GM12878 (cell line): Measurements from ENCODE around the gene LIMA1.

ENCODE experiments used
- ATF3 ChIP-seq: IDR thresholded peaks from 2 replicates; pipeline ENCODE4 v1.6.1; 2011; ENCODE audit warnings: low read depth, mild to moderate bottlenecking, low read length, moderate library complexity, borderline replicate concordance; ENCODE audit errors: extremely low read depth
- ATF7 ChIP-seq: fragments of 450-650 bp; IDR thresholded peaks from 2 replicates; pipeline ENCODE4 v1.6.1; 2016; ENCODE audit warnings: low read depth, mild to moderate bottlenecking
- CBX5 ChIP-seq: sonication (generic); IDR thresholded peaks from 2 replicates; pipeline ENCODE4 v1.6.1; 2016; ENCODE audit warnings: low read depth, moderate library complexity, mild to moderate bottlenecking, inconsistent platforms
- CTCF ChIP-seq, 3 experiments: IDR thresholded peaks in 2 of 3; conservative IDR thresholded peaks in 1 of 3; 2 replicates each; pipeline ENCODE4 v1.5.1; 2011; ENCODE audit warnings: low read depth in 3 of 3, low read length in 3 of 3, mild to moderate bottlenecking in 3 of 3, control low read depth in 2 of 3, moderate library complexity in 2 of 3, inconsistent platforms in 1 of 3, mixed read lengths in 1 of 3; ENCODE audit not compliant: control insufficient read depth in 2 of 3, insufficient read depth in 1 of 3; ENCODE audit errors: extremely low read depth in 1 of 3
- MEF2B ChIP-seq: fragments of 450-650 bp; IDR thresholded peaks from 2 replicates; pipeline ENCODE4 v1.6.1; 2018; ENCODE audit warnings: mild to moderate bottlenecking, moderate library complexity; ENCODE audit not compliant: partially characterized antibody, poor library complexity, severe bottlenecking
- NFIC ChIP-seq: IDR thresholded peaks from 2 replicates; pipeline ENCODE4 v1.6.1; 2012; ENCODE audit warnings: low read depth, mild to moderate bottlenecking, inconsistent platforms, low read length, moderate library complexity
- RAD21 ChIP-seq: IDR thresholded peaks from 2 replicates; pipeline ENCODE4 v1.6.1; 2011; ENCODE audit warnings: mild to moderate bottlenecking, low read depth, low read length, moderate library complexity; ENCODE audit not compliant: insufficient read depth
- RFX5 ChIP-seq: IDR thresholded peaks from 2 replicates; pipeline ENCODE4 v1.6.1; 2011; ENCODE audit warnings: low read depth, low read length, improper control_type of control experiment
- SMC3 ChIP-seq: IDR thresholded peaks from 2 replicates; pipeline ENCODE4 v1.6.1; 2011; ENCODE audit warnings: low read length, improper control_type of control experiment, borderline replicate concordance
- TF ChIP-seq, protein P1 (sequence below): IDR thresholded peaks from 2 replicates; pipeline ENCODE4 v1.6.1; 2012; ENCODE audit warnings: mild to moderate bottlenecking, low read depth, low read length

GRCh38 chr12:50265770-50266524, 17.4 kb downstream of the LIMA1 start:
- TF ChIP-seq ATF3: no peak
- no peak for TF ChIP-seq ATF7
- no peak for TF ChIP-seq CBX5
- no peak for TF ChIP-seq CTCF (IDR thresholded peaks at IDR 0.05 in 2 of 3, conservative IDR thresholded peaks at IDR 0.05 in 1 of 3; ENCODE audit: control insufficient read depth in 2 of 3, extremely low read depth in 1 of 3, insufficient read depth in 1 of 3, low read depth in 3 of 3, low read length in 3 of 3)
- no peak for TF ChIP-seq RFX5
- TF ChIP-seq NFIC: no peak
- TF ChIP-seq, protein P1, sequence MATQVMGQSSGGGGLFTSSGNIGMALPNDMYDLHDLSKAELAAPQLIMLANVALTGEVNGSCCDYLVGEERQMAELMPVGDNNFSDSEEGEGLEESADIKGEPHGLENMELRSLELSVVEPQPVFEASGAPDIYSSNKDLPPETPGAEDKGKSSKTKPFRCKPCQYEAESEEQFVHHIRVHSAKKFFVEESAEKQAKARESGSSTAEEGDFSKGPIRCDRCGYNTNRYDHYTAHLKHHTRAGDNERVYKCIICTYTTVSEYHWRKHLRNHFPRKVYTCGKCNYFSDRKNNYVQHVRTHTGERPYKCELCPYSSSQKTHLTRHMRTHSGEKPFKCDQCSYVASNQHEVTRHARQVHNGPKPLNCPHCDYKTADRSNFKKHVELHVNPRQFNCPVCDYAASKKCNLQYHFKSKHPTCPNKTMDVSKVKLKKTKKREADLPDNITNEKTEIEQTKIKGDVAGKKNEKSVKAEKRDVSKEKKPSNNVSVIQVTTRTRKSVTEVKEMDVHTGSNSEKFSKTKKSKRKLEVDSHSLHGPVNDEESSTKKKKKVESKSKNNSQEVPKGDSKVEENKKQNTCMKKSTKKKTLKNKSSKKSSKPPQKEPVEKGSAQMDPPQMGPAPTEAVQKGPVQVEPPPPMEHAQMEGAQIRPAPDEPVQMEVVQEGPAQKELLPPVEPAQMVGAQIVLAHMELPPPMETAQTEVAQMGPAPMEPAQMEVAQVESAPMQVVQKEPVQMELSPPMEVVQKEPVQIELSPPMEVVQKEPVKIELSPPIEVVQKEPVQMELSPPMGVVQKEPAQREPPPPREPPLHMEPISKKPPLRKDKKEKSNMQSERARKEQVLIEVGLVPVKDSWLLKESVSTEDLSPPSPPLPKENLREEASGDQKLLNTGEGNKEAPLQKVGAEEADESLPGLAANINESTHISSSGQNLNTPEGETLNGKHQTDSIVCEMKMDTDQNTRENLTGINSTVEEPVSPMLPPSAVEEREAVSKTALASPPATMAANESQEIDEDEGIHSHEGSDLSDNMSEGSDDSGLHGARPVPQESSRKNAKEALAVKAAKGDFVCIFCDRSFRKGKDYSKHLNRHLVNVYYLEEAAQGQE: no peak
- no peak for TF ChIP-seq SMC3
- TF ChIP-seq MEF2B: no peak
- no peak for TF ChIP-seq RAD21
